ENCODE results near the gene GPN2.
"Not testable (repeated sequence)": the region's sequence is repeated elsewhere in the genome, so short reads cannot be mapped to it uniquely, and the experiment has no call there.

The GPN2 gene

DNA sequence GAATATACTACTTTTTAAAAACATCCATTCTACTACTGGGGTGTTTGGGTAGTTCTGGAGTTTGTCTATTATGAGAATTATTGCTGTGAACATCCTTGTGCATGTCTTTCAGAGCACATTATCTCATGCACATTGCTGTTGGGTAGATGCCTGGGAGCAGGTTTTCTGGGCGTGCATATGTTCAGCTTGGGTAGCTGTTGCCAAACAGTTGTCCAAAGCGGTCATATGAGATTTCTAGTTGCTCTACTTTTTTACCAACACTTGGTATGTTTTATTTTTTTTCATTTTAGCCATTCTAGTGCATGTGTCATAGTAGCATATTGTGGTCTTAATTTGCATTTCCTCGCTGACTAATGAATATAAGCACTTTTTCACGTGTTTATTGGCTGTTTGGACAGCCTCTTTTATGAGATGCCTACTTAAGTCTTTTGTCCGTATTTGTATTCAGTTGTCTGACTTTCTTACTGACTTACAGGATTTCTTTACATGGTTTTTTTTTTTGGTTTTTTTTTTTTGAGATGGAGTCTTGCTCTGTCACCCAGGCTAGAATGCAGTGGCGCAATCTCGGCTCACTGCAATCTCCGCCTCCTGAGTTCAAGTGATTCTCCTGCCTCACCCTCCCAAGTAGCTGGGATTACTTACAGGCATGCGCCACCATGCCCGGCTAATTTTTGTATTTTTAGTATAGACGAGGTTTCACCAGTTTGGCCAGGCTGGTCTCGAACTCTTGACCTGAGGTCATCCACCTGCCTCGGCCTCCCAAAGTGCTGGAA, 45.5 kb downstream of the GPN2 start:
- DNase-seq (ENCODE audit: extremely low spot score), result no peak
- TF ChIP-seq CTBP1 (IDR thresholded peaks at IDR 0.05; ENCODE audit: borderline replicate concordance) (no peak), LEF1 (IDR thresholded peaks at IDR 0.05; ENCODE audit: borderline replicate concordance) (no peak), BHLHE40 (IDR thresholded peaks at IDR 0.05; ENCODE audit: borderline replicate concordance) (no peak), L3MBTL2 (conservative IDR thresholded peaks at IDR 0.05) (no peak), ZNF384 (IDR thresholded peaks at IDR 0.05) (no peak), TARDBP (IDR thresholded peaks at IDR 0.05) (no peak), FOXA1 (IDR thresholded peaks at IDR 0.05) (no peak), FOXM1 (IDR thresholded peaks at IDR 0.05; ENCODE audit: borderline replicate concordance) (no peak), NFRKB (IDR thresholded peaks at IDR 0.05) (no peak), ARNT (IDR thresholded peaks at IDR 0.05) (no peak), SUZ12 (IDR thresholded peaks at IDR 0.05) (no peak), FOXK2 (IDR thresholded peaks at IDR 0.05) (no peak), ELF4 (IDR thresholded peaks at IDR 0.05) (no peak), HDGF (IDR thresholded peaks at IDR 0.05; ENCODE audit: borderline replicate concordance) (no peak), SP1 (IDR thresholded peaks at IDR 0.05) (no peak)
- TF ChIP-seq, protein P1, sequence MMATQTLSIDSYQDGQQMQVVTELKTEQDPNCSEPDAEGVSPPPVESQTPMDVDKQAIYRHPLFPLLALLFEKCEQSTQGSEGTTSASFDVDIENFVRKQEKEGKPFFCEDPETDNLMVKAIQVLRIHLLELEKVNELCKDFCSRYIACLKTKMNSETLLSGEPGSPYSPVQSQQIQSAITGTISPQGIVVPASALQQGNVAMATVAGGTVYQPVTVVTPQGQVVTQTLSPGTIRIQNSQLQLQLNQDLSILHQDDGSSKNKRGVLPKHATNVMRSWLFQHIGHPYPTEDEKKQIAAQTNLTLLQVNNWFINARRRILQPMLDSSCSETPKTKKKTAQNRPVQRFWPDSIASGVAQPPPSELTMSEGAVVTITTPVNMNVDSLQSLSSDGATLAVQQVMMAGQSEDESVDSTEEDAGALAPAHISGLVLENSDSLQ (IDR thresholded peaks at IDR 0.05), result no peak
- ChIA-PET POLR2A (no interaction called here), CTCF (interaction anchor here (0.6 kb wide), 1 partner anchor 14 kb away, joined by 4 read pairs; no protein-coding TSS in a partner anchor)

DNA sequence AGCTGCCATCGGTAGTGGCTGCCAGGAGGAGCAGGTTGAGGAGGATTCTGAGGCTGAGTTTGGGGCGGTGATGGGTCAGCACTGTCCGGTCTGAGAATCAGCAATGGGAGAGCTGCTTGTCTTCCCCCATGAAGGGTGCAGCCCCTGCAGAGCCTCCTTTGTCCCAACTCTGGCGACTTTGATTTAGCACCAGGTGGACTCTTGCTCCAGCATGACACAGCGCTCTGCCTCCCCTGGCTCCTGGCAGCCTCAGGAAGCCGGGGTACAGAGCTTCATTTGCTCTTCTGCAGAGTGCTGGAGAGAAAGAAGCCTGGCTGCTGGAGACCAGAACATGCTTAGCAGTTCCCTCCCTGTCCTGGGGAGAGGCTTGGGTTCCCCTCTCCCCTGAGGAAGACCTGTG, 50.3 kb downstream of the GPN2 start:
- DNase-seq (ENCODE audit: extremely low spot score), result no peak
- ChIA-PET POLR2A (interaction anchor here (0.6 to 0.9 kb wide), 2 partner anchors 15 to 25 kb away, joined by 3 read pairs; no protein-coding TSS in a partner anchor), CTCF (no interaction called here)
- TF ChIP-seq ZNF384 (IDR thresholded peaks at IDR 0.05) (no peak), BHLHE40 (IDR thresholded peaks at IDR 0.05; ENCODE audit: borderline replicate concordance) (no peak), SUZ12 (IDR thresholded peaks at IDR 0.05) (no peak), FOXK2 (IDR thresholded peaks at IDR 0.05) (no peak), HDGF (IDR thresholded peaks at IDR 0.05; ENCODE audit: borderline replicate concordance) (no peak), NFRKB (IDR thresholded peaks at IDR 0.05) (no peak), TARDBP (IDR thresholded peaks at IDR 0.05) (no peak), FOXA1 (IDR thresholded peaks at IDR 0.05) (no peak), CTBP1 (IDR thresholded peaks at IDR 0.05; ENCODE audit: borderline replicate concordance) (no peak), L3MBTL2 (conservative IDR thresholded peaks at IDR 0.05) (no peak), ARNT (IDR thresholded peaks at IDR 0.05) (no peak), FOXM1 (IDR thresholded peaks at IDR 0.05; ENCODE audit: borderline replicate concordance) (no peak), SP1 (IDR thresholded peaks at IDR 0.05) (no peak), ELF4 (IDR thresholded peaks at IDR 0.05) (no peak), LEF1 (IDR thresholded peaks at IDR 0.05; ENCODE audit: borderline replicate concordance) (no peak)
- TF ChIP-seq, protein P1 (IDR thresholded peaks at IDR 0.05), result no peak

DNA sequence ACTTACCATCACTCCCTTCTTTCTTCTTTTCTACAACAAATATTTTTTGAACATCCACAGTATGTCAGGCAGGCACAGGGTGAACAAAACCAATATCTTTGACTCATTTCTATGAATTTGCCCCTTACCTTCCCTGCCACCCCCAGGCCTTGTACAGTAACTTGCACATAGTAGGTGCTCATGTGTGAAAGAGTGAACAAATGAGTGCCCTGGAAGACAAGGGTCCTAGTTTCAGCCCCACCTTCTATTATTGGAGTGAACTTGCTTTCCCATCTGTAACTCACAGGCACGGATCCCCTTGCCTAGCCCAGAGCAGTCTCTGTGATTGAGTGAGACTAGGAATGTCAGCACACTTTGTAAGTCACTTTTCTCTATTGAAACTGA, 50.8 kb downstream of the GPN2 start:
- TF ChIP-seq HDGF (IDR thresholded peaks at IDR 0.05; ENCODE audit: borderline replicate concordance) (no peak), BHLHE40 (IDR thresholded peaks at IDR 0.05; ENCODE audit: borderline replicate concordance) (no peak), L3MBTL2 (conservative IDR thresholded peaks at IDR 0.05) (no peak), SP1 (IDR thresholded peaks at IDR 0.05) (no peak), TARDBP (IDR thresholded peaks at IDR 0.05) (no peak), SUZ12 (IDR thresholded peaks at IDR 0.05) (no peak), FOXK2 (IDR thresholded peaks at IDR 0.05) (no peak), FOXA1 (IDR thresholded peaks at IDR 0.05) (no peak), CTBP1 (IDR thresholded peaks at IDR 0.05; ENCODE audit: borderline replicate concordance) (no peak), LEF1 (IDR thresholded peaks at IDR 0.05; ENCODE audit: borderline replicate concordance) (no peak), NFRKB (IDR thresholded peaks at IDR 0.05) (no peak), ELF4 (IDR thresholded peaks at IDR 0.05) (no peak), FOXM1 (IDR thresholded peaks at IDR 0.05; ENCODE audit: borderline replicate concordance) (no peak), ZNF384 (IDR thresholded peaks at IDR 0.05) (no peak), ARNT (IDR thresholded peaks at IDR 0.05) (no peak)
- TF ChIP-seq, protein P1 (IDR thresholded peaks at IDR 0.05), result no peak
- CTCF ChIA-PET, result no interaction called here
- POLR2A ChIA-PET, result interaction anchor here (0.6 to 0.9 kb wide), 2 partner anchors 14 to 26 kb away, joined by 3 read pairs; no protein-coding TSS in a partner anchor
- no peak for DNase-seq (ENCODE audit: extremely low spot score)

DNA sequence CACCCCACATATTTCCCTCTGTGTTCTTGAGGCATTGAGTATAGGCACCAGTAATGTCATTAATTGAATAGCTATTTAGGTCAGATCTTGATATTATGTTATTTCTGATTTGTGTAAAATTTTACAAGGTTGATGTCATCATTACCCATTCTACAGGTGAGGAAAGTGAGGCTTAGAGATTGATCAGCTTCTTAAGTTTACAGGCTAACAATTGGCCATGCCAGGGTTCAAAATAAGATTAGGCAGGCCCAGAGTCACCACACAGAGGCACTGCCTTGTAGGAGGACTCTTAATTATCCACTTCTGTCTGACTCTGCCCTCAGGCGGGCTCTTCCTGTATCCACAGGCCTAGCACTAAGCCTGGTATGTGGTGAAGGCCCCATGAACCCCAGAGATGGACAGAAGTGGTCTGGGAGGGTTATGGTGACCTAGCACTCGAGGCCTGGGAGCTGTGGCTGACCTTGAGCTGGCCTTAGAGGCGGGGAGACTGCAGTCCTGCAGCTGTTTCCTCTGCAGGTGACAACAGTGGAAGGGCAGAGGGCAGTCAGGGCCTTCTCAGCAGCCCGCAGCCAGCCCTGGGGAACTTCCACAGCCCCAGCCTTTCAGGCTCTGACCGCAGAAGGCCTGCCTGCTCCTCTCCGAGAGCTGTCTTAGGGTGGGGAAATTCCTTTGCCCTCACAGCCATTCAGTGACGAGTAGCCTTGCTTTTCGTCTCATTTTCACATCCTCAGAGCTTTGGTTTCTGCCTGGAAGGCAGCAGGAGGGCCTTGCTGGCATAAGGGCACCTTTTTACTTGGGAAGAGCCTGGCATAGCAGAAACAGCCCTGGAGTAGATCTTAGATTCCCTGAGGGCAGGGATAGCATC, 51.4 kb downstream of the GPN2 start:
- ChIA-PET CTCF (no interaction called here), POLR2A (interaction anchor here (1.5 kb wide), 1 partner anchor 51 kb away, joined by 4 read pairs; the partner anchor contains the start of gene GPN2)
- TF ChIP-seq CTBP1 (IDR thresholded peaks at IDR 0.05; ENCODE audit: borderline replicate concordance), result no peak
- no peak for TF ChIP-seq FOXM1 (IDR thresholded peaks at IDR 0.05; ENCODE audit: borderline replicate concordance)
- no peak for TF ChIP-seq ARNT (IDR thresholded peaks at IDR 0.05)
- no peak for TF ChIP-seq L3MBTL2 (conservative IDR thresholded peaks at IDR 0.05)
- TF ChIP-seq FOXA1 (IDR thresholded peaks at IDR 0.05), result no peak
- no peak for TF ChIP-seq ZNF384 (IDR thresholded peaks at IDR 0.05)
- TF ChIP-seq TARDBP (IDR thresholded peaks at IDR 0.05), result no peak
- no peak for TF ChIP-seq SUZ12 (IDR thresholded peaks at IDR 0.05)
- no peak for TF ChIP-seq LEF1 (IDR thresholded peaks at IDR 0.05; ENCODE audit: borderline replicate concordance)
- no peak for TF ChIP-seq SP1 (IDR thresholded peaks at IDR 0.05)
- TF ChIP-seq FOXK2 (IDR thresholded peaks at IDR 0.05), result no peak
- no peak for TF ChIP-seq HDGF (IDR thresholded peaks at IDR 0.05; ENCODE audit: borderline replicate concordance)
- TF ChIP-seq NFRKB (IDR thresholded peaks at IDR 0.05), result no peak
- TF ChIP-seq, protein P1 (IDR thresholded peaks at IDR 0.05), result no peak
- no peak for TF ChIP-seq BHLHE40 (IDR thresholded peaks at IDR 0.05; ENCODE audit: borderline replicate concordance)
- TF ChIP-seq ELF4 (IDR thresholded peaks at IDR 0.05), result no peak
- DNase-seq (ENCODE audit: extremely low spot score), result no peak

DNA sequence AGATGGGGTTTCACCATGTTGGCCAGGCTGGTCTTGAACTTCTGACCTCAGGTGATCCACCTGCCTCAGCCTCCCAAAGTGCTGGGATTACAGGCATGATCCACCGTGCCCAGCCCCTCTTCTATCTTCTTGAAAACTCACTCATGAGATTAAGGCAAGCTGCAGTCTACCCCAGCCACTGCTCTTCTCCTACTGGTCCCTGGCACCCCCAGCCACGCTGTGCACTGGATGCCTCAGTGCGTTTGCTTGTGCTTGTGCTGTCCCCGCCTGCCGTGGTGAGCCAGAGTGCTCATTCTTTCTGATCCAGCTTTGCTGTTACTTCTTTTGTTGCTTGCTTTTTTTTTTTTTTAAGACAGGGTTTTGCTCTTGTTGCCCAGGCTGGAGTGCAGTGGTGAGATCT, 52.4 kb downstream of the GPN2 start:
- CTCF ChIA-PET; DNase-seq (ENCODE audit: extremely low spot score): not testable (repeated sequence)
- POLR2A ChIA-PET, result interaction anchor here (1.5 kb wide), 1 partner anchor 52 kb away, joined by 4 read pairs; the partner anchor contains the start of gene GPN2

All from HEK293T (cell line).